ENCODE measurements around the gene EEA1.
A peak's percentile ranks its signal among the peaks of the same experiment; 100 is the strongest.
"Not testable (repeated sequence)": the region's sequence is repeated elsewhere in the genome, so short reads cannot be mapped to it uniquely, and the experiment has no call there.

Gene EEA1

DNA sequence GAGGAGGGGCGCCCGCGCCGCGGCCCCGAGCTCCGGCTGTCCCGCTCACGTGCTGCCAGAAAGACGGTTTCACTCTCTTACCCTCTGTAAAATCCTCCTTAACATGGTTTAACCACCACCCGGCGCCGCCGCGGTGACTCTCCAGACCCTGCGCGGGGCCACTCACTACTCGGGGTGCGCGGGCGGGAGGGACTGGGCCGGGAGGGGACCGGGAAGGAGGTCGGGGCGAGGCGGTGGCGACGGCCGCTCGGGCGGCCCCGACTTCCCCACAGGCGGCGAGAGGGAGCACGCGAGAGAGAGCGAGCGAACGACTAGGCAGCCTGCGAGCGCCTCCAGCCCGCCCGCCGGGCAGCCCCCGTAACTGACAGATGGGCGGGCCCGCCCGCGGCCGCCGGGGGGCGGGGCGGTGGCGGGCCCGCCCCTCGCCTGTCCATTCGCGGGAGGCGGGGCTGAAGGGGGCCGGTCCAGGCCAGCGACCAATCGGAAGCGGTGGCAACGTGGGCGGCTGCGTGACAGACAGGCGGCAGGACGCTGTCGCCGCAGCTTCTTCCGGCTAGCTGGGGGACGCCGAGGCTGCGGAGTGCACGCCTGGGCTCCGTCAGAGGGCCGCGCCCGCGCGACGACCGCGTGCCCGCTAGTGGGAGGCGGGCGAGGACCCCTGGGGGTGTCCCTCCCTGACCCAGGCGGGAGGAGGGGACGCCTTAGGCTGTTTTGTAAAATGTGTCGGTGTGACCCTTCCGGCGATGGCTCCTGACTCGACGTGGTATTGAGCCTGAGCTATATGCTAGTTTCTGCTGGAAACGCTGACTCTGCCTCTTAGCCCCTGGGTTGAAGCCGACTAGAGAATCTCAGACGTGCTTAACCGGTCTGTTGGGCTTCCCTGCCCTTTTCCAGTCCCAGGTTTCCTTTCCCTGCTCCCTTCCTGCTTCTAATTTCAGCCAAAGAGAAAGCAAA is at the start of gene EEA1:
Gene EEA1 (minus strand): TSS at position 334 of the 954 bp plus-strand sequence. CDS start 229 bp downstream, at position 105.
- FAIRE-seq (peak; percentile 90), DNase-seq (ENCODE audit: insufficient read length, low spot score) (peak; percentile 93)

- FAIRE-seq = no peak
- DNase-seq (ENCODE audit: insufficient read length, low spot score) = no peak
These were observed 49.5 kb upstream of the EEA1 start for GRCh38 chr12:92978607-92979006.

DNA sequence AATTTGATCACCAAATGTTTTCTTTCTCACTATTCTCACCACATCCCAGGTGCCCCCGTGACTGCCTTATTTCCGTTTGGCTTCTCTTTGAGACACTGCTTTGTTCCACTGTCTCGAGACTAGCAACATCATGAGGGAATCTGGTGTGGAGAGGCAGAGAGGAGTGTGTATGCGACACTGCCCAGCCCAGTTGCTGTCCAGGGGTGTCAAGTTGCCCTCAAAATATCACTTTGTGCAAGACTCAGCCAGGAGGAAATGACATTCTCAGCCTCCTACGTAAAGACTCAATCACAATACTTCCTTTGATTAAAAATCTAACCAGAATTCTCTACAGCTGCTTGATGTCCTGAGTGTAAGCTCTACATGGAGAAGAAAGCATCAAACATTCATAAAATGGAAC is 48.2 kb upstream of the EEA1 start:
- FAIRE-seq = no peak
- no peak for DNase-seq (ENCODE audit: insufficient read length, low spot score)

DNA sequence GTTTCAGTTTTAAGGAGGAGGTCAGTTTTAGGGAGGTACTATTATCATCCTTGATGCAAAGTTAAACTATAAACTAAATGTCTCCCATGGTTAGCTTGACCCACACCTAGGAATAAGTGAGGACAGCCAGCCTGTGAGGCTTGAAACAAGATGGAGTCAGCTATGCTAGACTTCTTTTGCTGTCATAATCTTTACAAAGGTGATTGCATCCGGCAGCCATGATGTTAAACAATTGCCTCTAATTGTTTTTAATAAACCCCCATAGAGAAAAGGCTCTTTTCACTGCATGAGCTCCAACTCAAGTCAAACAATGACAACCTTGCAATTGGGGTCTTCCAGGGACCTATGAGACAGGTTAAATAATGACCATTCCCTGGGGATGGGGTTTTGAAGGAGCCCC is 45.7 kb upstream of the EEA1 start:
- FAIRE-seq = no peak
- no peak for DNase-seq (ENCODE audit: insufficient read length, low spot score)

DNA sequence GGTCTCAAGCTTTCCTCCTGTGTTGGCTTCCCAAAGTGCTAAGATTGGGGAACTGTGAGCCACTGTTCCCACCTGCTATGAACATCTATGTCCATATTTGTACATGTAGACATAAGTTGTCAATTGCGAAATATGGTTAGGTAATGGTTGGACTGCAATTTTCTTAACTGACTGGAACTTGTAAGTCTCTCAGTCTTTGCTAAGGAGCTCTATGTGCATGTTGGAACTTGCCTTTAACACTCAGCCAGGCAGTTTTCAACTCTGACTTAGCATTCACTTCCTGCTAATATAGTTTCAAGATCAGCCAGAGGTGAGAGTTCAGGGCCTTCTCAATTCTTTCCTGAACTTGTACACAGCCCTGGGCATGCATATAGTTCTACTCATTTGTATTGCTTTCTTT is 44.5 kb upstream of the EEA1 start:
- FAIRE-seq (no peak), DNase-seq (ENCODE audit: insufficient read length, low spot score) (peak; percentile 53)

- DNase-seq (ENCODE audit: insufficient read length, low spot score) (no peak), FAIRE-seq (no peak)
These were observed 42.9 kb upstream of the EEA1 start for GRCh38 chr12:92971859-92972524.

DNA sequence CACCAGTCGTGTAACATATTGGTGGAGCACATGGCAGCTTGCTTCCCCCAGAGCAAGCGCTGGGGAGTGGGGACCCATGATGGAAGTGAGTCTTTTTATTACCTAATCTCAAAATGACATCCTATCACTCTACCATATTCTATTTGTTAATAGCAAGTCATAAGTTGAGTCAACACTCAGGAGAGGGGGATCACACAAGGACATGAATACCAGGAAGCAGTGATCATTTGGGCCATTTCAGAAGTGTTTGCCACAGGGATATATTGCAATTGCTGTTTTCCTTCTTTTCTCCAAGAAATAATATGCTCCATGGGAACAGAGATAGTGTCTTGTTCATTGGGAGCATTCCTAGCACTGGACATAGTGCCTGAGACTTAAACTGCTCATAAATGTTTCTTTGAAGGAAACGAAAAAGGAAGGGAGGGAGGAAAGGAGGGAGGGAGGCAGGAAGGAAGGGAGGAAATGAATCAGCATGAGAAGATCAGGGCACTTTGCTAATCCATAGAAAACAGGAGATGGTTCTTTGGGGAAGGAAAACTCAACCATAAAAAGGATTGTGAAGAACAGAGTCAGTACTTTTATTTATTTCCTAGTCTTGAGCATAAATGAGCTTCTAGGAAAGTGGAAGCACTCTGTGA is 39.2 kb upstream of the EEA1 start:
- FAIRE-seq (no peak), DNase-seq (ENCODE audit: insufficient read length, low spot score) (no peak)

- not testable (repeated sequence) for FAIRE-seq
These were observed 35.3 kb upstream of the EEA1 start for GRCh38 chr12:92964378-92964777.

DNA sequence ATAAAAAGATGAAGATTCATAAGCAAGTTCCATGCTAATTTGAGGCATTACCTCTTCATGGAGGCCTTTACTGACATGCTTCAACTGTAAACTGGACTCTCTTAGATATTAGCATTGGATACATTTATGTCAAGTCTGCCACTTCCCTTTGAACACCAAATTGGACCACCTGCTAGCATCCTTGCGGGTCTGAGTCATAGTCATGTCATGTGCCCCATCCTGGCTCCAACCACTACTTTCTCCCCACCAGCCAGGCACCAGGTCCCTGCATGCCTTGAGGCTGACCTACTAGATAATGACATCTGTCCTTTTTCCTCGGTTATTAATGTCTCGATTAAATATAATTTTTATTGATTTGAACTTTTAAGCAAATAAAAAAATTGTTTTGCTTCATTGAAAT is 32.9 kb upstream of the EEA1 start:
- no peak for DNase-seq (ENCODE audit: insufficient read length, low spot score)
- no peak for FAIRE-seq

More at GRCh38 chr12:92964378-92964777, 35.3 kb upstream of the EEA1 start:
- DNase-seq (ENCODE audit: insufficient read length, low spot score) = not testable (repeated sequence)

GRCh38 chr12:92955997-92956663 is 27.0 kb upstream of the EEA1 start:
- no peak for DNase-seq (ENCODE audit: insufficient read length, low spot score)
- FAIRE-seq = no peak

DNA sequence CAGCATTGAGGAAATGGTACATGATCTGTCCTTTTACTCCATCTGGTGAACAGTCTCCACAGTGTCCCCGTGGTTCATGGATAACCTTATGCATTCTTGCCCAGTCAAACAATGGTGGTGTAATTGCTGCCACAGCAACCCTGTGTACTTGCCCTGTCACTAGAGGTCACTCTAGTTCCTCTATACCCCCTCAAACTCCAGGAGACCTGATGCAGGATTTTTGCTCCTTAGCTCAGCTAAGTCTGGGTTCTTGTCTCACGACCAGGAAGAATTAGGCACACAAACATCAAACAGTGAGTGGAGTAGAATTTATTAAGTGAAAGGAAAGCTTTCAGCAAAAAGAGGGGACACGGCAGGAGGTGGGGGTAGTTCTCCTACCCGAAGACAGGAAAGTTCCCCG is 24.7 kb upstream of the EEA1 start:
- DNase-seq (ENCODE audit: insufficient read length, low spot score) (no peak), FAIRE-seq (no peak)

DNA sequence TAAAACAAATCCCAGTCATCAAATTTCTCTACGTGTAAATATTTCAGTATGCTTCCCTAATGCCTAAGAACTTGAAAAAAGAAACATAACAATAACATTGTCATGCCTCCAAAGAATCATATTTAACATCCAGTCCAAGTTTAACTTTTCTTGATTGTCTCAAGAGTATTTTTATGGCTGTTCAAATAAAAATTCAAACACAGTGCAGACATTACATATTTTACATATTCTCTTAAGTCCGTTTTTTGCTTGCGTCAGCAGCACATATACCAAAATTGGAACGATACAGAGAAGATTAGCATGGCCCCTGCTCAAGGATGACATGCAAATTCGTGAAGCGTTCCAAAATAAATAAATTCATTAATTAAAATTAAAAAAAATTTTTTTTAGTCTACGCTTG is 23.3 kb upstream of the EEA1 start:
- FAIRE-seq (no peak), DNase-seq (ENCODE audit: insufficient read length, low spot score) (no peak)

DNA sequence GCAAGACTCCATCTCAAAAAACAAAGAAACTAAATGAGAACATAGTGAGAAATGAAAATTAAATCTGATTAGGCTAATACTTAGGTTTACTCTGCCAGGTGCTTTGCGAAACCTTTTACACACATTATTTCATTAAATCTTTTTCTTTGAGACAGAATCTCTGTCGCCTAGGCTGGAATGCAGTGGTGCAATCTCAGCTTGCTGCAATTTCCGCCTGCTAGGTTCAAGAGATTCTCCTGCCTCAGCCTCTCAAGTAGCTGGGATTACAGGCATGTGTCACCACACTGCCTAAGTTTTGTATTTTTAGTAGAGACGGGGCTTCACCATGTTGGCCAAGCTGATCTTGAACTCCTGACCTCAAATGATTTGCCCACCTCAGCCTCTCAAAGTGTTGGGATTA is 21.9 kb upstream of the EEA1 start:
- FAIRE-seq (no peak), DNase-seq (ENCODE audit: insufficient read length, low spot score) (no peak)

DNA sequence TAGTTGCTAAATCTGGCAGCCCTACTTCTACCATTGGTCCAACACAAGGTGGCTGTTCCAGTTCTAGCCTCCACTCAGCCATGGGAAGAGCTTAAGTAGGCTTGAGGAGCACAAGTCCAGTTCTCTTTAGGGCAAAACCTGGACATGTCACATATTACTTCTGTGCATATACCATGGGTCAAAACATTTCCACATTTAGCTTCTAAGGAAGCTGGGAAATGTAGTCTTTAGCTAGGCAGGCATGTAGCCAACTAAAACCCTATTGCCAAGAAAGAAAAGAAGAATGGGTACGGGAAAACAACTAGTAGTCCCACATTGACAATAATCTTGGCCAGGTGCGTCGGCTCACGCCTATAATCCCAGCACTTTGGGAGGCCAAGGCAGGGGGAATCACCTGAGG is 20.9 kb upstream of the EEA1 start:
- FAIRE-seq (no peak), DNase-seq (ENCODE audit: insufficient read length, low spot score) (no peak)

DNA sequence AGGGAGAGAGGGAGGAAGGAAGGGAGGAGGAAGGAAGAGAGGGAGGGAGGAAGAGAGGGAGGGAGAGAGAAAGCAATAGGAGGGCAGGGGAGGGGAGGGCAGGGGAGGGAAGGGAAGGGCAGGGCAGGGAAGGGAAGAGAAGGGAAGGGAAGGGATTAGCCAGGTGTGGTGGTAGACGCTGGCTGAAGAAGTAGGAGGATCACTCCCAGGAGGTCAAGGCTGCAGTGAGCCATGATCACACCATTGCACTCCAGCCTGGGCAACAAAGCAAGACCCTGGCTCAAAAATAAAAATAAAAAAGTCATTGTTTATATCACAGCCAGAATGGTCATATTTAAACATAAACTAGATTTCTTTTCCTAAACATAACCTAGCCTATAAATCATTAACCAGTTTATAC is 20.4 kb upstream of the EEA1 start:
- no peak for FAIRE-seq
- no peak for DNase-seq (ENCODE audit: insufficient read length, low spot score)

DNA sequence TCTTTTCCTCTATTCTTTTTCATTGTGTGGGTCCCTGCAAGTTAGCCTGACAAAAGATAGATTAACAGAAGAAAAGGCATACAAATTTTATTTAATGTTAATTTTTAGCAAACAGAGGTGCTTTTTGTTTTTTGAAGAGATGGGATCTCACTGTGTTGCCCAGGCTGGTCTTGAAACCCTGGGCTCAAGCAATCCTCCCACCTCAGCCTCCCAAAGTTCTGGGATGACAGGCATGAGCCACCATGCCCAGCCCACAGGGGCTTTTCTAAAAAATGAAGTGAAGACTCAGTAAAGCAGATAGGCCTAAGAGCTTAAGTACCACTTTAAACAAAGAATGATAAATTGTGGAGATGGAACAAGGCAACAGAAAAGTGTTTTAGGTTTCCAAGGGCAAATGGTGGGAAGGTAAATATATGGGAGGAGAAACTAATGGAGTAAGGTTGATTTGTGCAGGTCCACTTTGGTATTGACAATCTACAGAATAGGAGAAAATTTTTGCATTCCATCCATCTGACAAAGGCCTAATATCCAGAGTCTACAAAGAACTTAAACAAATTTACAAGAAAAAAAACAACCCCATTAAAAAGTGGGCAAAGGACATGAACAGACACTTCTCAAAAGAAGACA is 18.6 kb upstream of the EEA1 start:
- no peak for FAIRE-seq
- no peak for DNase-seq (ENCODE audit: insufficient read length, low spot score)

GRCh38 chr12:92945659-92946220 is 16.6 kb upstream of the EEA1 start:
- FAIRE-seq (no peak), DNase-seq (ENCODE audit: insufficient read length, low spot score) (no peak)

DNA sequence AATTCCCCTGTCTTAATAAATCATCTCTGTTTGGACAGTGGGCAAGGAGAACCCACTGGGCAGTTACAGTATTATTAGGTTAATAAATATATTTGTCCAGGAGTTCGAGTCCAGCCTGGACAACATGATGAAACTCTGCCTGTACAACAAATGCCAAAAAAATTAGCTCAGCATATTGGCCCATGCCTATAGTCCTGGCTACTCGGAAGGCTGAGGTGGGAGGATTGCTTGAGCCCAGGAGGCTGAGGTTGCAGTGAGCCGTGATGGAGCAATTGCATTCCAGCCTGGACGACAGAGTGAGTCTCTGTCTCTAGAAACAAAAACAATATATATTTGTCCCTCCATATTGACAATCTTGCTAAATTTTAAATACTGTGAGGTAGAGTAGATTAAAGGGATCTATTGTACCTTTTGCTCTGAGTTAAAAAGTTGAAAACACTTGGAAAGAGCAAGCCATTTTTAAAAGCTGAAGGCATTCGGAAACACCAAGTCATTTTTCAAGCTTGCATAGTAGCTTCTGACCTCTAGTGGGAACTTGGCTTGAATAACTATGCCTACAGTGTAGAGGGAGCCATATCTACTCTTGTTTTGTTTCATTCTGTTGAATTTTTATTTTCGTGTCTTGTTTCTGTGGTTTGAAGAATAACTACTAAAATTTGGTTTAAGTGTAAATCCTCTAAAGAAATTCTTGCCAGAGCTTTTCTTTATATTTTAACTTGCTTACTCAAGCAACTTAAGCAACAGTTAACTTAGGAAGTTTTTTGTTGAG is 14.6 kb upstream of the EEA1 start:
- FAIRE-seq (no peak), DNase-seq (ENCODE audit: insufficient read length, low spot score) (no peak)

DNA sequence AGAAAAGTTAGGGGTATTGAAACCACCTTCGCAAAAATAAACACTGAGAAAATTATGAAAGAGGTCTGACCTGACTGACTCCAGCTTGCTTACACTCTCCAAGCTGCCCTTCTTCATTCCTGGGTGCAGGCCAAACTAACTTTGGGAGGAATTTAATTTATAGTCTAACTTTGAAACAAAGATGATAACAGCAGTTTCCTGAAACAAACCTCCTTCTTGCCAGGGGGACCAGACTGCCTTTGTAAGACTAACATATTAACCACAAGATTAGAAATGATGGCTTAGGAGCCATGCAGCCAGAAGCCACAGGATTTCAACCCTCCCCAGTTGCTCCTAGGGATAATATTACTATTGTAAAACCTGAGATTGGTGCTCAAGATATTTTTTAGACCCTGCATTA is 13.8 kb upstream of the EEA1 start:
- DNase-seq (ENCODE audit: insufficient read length, low spot score) (no peak), FAIRE-seq (no peak)
